ENCODE measurements around the gene INTS6L.

Gene INTS6L

GRCh38 chrX:135625995-135626394 lies 105.5 kb downstream of the INTS6L start:
- no peak for TF ChIP-seq SIN3A (IDR thresholded peaks at IDR 0.05; ENCODE audit: borderline replicate concordance, insufficient read depth, low read length)
- no peak for TF ChIP-seq POLR2AphosphoS5 (IDR thresholded peaks at IDR 0.05; ENCODE audit: low read depth, low read length)
- no peak for TF ChIP-seq REST (IDR thresholded peaks at IDR 0.05; ENCODE audit: insufficient read depth in 1 of 2, low read depth in 2 of 2, low read length in 2 of 2)
- no peak for TF ChIP-seq TAF1 (IDR thresholded peaks at IDR 0.05; ENCODE audit: borderline replicate concordance, insufficient read depth, low read length)
- no peak for TF ChIP-seq FOXP2 (optimal IDR thresholded peaks at IDR 0.05; ENCODE audit: borderline replicate concordance, extremely low read depth, extremely low read length, insufficient read depth)

- TF ChIP-seq REST (IDR thresholded peaks at IDR 0.05; ENCODE audit: insufficient read depth in 1 of 2, low read depth in 2 of 2, low read length in 2 of 2) (no peak), POLR2AphosphoS5 (IDR thresholded peaks at IDR 0.05; ENCODE audit: low read depth, low read length) (no peak), FOXP2 (optimal IDR thresholded peaks at IDR 0.05; ENCODE audit: borderline replicate concordance, extremely low read depth, extremely low read length, insufficient read depth) (no peak), TAF1 (IDR thresholded peaks at IDR 0.05; ENCODE audit: borderline replicate concordance, insufficient read depth, low read length) (no peak), SIN3A (IDR thresholded peaks at IDR 0.05; ENCODE audit: borderline replicate concordance, insufficient read depth, low read length) (no peak)
These were observed 108.9 kb downstream of the INTS6L start for GRCh38 chrX:135629342-135629741.

All from PFSK-1 (cell line).